ENCODE data around the gene SPINT3. TPM values are rescaled to one million over a fixed set of nuclear protein-coding genes. Genes with fewer than 3 reads are reported as not detected.

SPINT3 gene
- total and polyA plus RNA-seq, 11 donors = not detected

DNA sequence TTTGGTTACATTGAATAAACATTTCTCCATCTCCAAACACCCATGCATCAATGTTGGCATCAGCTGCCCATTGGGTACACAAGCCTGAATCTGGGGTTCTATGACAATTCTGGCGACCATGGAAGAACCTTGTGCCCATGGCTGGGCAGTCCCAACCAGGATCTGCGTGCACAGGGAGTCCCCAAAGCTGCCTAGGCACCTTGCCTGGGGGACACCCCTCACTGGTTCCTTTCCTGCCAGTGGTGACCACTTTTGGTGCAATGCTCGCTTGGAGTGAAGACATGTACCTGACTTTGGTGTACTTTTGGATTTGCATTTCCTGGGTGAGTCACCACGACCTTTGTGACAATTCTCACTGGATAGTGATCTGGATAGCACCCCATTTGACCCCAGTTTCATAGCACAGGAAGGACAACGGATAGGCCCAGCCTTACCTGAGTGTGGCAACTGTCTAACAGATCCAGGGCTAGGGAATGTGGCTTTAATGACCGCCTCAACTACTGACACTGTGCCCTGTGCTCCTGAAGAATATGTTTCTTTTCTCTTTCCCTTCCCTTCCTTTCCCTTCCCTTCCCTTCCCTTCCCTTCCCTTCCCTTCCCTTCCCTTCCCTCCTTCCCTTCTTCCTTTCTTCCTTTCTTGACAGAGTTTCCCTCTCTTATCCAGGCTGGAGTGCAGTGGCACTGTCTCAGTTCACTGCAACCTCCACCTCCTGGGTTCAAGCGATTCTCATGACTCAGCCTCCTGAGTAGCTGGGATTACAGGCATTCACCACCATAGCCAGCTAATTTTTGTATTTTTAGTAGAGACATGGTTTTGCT, 7.1 kb downstream of the SPINT3 start:
- Histone ChIP-seq H3K27ac (no peak overlapping the region), H3K4me3 (no peak overlapping the region), H3K27me3 (peaks cover 0 to 15% (median 2%) of the 10 kb centered on the region in 9 donors), H3K4me1 (no peaks in the 10 kb centered on the region), H3K9me3 (no peaks in the 10 kb centered on the region), H3K36me3 (no peaks in the 10 kb centered on the region)
- 65 to 73% (median 69%) methylated on average over 6 to 7 of the region's 7 CpGs for WGBS, 4 donors
- TF ChIP-seq, protein P1, sequence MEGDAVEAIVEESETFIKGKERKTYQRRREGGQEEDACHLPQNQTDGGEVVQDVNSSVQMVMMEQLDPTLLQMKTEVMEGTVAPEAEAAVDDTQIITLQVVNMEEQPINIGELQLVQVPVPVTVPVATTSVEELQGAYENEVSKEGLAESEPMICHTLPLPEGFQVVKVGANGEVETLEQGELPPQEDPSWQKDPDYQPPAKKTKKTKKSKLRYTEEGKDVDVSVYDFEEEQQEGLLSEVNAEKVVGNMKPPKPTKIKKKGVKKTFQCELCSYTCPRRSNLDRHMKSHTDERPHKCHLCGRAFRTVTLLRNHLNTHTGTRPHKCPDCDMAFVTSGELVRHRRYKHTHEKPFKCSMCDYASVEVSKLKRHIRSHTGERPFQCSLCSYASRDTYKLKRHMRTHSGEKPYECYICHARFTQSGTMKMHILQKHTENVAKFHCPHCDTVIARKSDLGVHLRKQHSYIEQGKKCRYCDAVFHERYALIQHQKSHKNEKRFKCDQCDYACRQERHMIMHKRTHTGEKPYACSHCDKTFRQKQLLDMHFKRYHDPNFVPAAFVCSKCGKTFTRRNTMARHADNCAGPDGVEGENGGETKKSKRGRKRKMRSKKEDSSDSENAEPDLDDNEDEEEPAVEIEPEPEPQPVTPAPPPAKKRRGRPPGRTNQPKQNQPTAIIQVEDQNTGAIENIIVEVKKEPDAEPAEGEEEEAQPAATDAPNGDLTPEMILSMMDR (IDR thresholded peaks at IDR 0.05) = no peak
- TF ChIP-seq POLR2A (IDR thresholded peaks at IDR 0.05) = no peak
- DNase-seq = no peak
- no peak for ATAC-seq
- intact Hi-C loops (cut with DNase I) = no loop called here

DNA sequence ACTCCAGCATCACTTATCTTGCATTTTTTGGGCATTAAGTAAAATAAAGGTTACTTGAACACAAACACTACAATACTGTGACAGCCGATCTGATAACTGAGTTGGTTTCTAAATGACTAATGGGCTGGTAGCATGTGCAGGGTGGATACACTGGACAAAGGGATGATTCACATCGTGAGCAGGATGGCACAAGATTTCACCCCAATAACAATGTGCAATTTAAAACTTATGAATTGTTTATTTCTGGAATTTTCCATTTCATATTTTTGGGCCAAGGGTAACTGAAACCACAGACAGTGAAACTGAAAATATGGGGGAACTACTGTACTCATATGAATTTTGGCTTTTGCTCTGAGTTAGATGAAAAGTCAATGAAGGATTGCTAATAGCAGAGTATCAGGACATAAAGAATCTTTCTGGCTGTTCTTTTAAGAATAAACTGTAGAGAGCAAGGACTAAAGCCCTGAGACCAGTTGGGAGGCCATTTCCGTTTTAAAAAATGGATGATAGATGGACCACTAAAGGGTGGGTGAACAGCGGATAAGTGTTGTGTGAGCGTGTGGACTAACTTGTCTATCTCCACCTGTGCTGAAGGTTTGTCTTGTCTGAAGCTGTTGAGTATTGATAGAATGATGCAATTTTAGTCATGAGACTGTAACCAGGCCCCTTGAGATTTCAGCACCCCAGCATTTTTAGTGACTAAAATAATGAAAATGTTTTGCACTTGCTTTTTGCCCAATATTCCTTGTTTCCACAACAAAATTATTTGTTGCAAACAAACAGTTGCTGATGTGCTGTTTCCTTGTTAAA, 8.2 kb downstream of the SPINT3 start:
- H3K4me3 ChIP-seq = no peak overlapping the region
- peaks cover 0 to 18% (median 0%) of the 10 kb centered on the region in 9 donors for H3K27me3 ChIP-seq
- intact Hi-C loops (cut with DNase I) = no loop called here
- no peaks in the 10 kb centered on the region for H3K4me1 ChIP-seq
- no peaks in the 10 kb centered on the region for H3K9me3 ChIP-seq
- H3K36me3 ChIP-seq = no peaks in the 10 kb centered on the region
- TF ChIP-seq, protein P1 (IDR thresholded peaks at IDR 0.05) = no peak
- TF ChIP-seq POLR2A (IDR thresholded peaks at IDR 0.05) = no peak
- H3K27ac ChIP-seq = no peak overlapping the region
- ATAC-seq (no peak), DNase-seq (no peak)
- WGBS, 4 donors = 81 to 85% (median 84%) methylated on average over 5 of the region's 5 CpGs

DNA sequence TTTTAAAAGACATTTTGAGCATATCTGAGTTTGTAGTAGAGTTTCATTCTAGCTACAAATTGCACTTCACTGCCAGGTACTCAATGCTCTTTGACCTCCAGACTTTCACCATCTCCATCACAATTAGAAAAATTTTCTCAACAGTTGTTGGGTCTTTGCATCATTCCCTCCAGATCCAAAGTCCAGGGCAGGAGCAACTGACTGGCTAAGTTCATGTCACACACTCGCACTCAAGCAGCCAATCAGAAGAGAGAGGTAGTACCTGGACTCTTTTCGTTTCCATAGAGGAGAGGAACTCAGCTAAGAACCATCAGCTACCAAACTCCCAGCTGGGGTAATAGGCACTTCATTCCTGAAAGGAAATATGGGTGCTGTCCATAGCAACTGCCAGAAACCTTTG, 9.0 kb downstream of the SPINT3 start:
- peaks cover 0 to 17% (median 1%) of the 10 kb centered on the region in 9 donors for H3K27me3 ChIP-seq
- 68 to 84% (median 73%) methylated on average over 2 of the region's 2 CpGs for WGBS, 4 donors
- ATAC-seq = no peak

DNA sequence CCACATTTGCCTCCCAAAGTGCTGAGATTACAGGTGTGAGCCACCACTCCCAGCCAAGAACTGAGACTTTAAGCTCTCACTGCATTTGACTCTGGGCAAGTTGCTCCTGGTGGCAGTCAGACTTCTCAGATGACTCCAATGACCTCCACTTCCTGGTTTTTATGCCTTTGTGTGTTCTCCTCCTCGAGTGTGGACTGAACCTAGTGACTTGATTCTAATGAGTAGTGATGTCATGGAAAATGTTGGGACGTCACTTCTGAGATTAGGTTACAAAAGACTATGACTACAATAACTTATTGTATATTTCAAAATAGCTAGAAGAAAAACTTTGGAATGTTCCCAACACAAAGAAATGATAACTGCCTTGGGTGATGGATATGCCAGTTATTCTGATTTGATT, 12.0 kb downstream of the SPINT3 start:
- Histone ChIP-seq H3K36me3 (no peaks in the 10 kb centered on the region), H3K4me3 (no peak overlapping the region), H3K27me3 (peaks cover 0 to 30% (median 11%) of the 10 kb centered on the region in 9 donors), H3K4me1 (peaks cover 0 to 4% (median 0%) of the 10 kb centered on the region in 12 donors), H3K27ac (no peak overlapping the region), H3K9me3 (no peaks in the 10 kb centered on the region)
- intact Hi-C loops (cut with DNase I) = no loop called here
- 27 to 48% (median 39%) methylated on average over 2 of the region's 2 CpGs for WGBS, 4 donors
- DNase-seq (no peak), ATAC-seq (no peak)
- TF ChIP-seq, protein P1 (IDR thresholded peaks at IDR 0.05) = no peak
- no peak for TF ChIP-seq POLR2A (IDR thresholded peaks at IDR 0.05)

More for the DNA sequence above, 9.0 kb downstream of the SPINT3 start:
- Histone ChIP-seq H3K27ac (no peak overlapping the region), H3K4me3 (no peak overlapping the region), H3K36me3 (no peaks in the 10 kb centered on the region), H3K4me1 (peaks cover 0 to 4% (median 0%) of the 10 kb centered on the region in 12 donors), H3K9me3 (no peaks in the 10 kb centered on the region)
- intact Hi-C loops (cut with DNase I) = no loop called here
- no peak for TF ChIP-seq POLR2A (IDR thresholded peaks at IDR 0.05)
- DNase-seq = no peak
